HG03457 (cell line): Measurements from ENCODE around the gene SLC25A34.
"Not testable (repeated sequence)": the region's sequence is repeated elsewhere in the genome, so short reads cannot be mapped to it uniquely, and the experiment has no call there.

Experiments used
- ATAC-seq: cut with Tn5 transposase; IDR thresholded peaks from one replicate; pipeline ENCODE4 v1.9.1; 2021; ENCODE audit warnings: moderate number of reproducible peaks; ENCODE audit not compliant: unreplicated experiment

SLC25A34 gene

GRCh38 chr1:15736038-15736891 lies at the start of gene SLC25A34:
Gene SLC25A34 (plus strand): TSS chr1:15736258. CDS start chr1:15736486, 228 bp downstream.
- no peak for ATAC-seq

- no peak for ATAC-seq
Observed at GRCh38 chr1:15687446-15687845, 48.6 kb upstream of the SLC25A34 start.

GRCh38 chr1:15690317-15690716 lies 45.7 kb upstream of the SLC25A34 start:
- no peak for ATAC-seq

- ATAC-seq, result no peak
Observed at GRCh38 chr1:15691434-15692032, 44.5 kb upstream of the SLC25A34 start.

- ATAC-seq, result no peak
Observed at GRCh38 chr1:15692121-15692682, 43.9 kb upstream of the SLC25A34 start.

- no peak for ATAC-seq
Observed at GRCh38 chr1:15693371-15693770, 42.7 kb upstream of the SLC25A34 start.

- ATAC-seq, result peak; percentile 86
Observed at GRCh38 chr1:15696956-15697521, 39.0 kb upstream of the SLC25A34 start.

GRCh38 chr1:15698201-15698600 lies 37.9 kb upstream of the SLC25A34 start:
- ATAC-seq, result no peak

- not testable (repeated sequence) for ATAC-seq
Observed at GRCh38 chr1:15699321-15699720, 36.7 kb upstream of the SLC25A34 start.

GRCh38 chr1:15700508-15700907 lies 35.5 kb upstream of the SLC25A34 start:
- no peak for ATAC-seq

GRCh38 chr1:15701784-15702183 lies 34.3 kb upstream of the SLC25A34 start:
- no peak for ATAC-seq

- no peak for ATAC-seq
Observed at GRCh38 chr1:15702722-15703550, 33.1 kb upstream of the SLC25A34 start.

GRCh38 chr1:15703562-15703961 lies 32.5 kb upstream of the SLC25A34 start:
- no peak for ATAC-seq

GRCh38 chr1:15704526-15705183 lies 31.4 kb upstream of the SLC25A34 start:
- no peak for ATAC-seq

- no peak for ATAC-seq
Observed at GRCh38 chr1:15705184-15705566, 30.9 kb upstream of the SLC25A34 start.

GRCh38 chr1:15706751-15707150 lies 29.3 kb upstream of the SLC25A34 start:
- ATAC-seq, result no peak

GRCh38 chr1:15707239-15707925 lies 28.7 kb upstream of the SLC25A34 start:
- no peak for ATAC-seq

- no peak for ATAC-seq
Observed at GRCh38 chr1:15708486-15709137, 27.4 kb upstream of the SLC25A34 start.

- ATAC-seq, result no peak
Observed at GRCh38 chr1:15709226-15709625, 26.8 kb upstream of the SLC25A34 start.
